GM18508 (cell line): ENCODE results near the gene EXOC3L4.
"Not testable (repeated sequence)": the region's sequence is repeated elsewhere in the genome, so short reads cannot be mapped to it uniquely, and the experiment has no call there.

ENCODE experiments used
- ATAC-seq: cut with Tn5 transposase; IDR thresholded peaks from one replicate; pipeline ENCODE4 v1.9.1; 2021; ENCODE audit warnings: moderate number of reproducible peaks; ENCODE audit not compliant: insufficient read depth, unreplicated experiment

EXOC3L4 gene

DNA sequence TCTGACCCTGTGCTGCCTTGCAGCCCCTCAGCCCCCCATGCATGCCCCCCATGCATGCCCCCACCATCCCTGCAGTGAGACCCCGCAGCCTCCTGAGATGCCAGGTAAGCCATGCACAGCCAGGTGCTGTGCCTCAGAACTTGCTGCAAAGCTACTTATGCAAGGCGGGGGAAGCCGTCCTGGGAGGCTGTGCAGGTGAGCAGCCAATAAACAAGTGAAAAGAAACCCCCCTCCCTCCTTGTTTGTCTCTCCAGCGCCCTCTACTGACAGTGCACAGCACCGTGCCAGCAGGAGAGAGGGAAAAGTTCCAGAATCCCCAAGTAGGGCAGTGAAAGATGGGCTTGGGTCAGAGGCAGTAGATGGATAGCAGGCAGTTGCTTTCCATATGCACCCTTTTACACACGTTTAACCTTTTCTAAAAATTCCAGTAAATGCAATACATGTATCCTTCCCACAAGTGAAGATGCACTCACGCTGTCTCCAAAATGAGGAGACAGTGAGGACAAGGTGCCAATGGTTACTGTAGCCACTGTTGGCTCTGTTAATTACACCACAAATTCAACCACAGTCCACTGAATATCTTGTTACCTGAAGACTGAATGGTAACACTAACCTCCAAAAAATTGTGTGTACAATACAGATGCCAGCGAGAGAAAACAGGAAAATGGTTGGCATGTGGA, 46.7 kb downstream of the EXOC3L4 start:
- no peak for ATAC-seq

DNA sequence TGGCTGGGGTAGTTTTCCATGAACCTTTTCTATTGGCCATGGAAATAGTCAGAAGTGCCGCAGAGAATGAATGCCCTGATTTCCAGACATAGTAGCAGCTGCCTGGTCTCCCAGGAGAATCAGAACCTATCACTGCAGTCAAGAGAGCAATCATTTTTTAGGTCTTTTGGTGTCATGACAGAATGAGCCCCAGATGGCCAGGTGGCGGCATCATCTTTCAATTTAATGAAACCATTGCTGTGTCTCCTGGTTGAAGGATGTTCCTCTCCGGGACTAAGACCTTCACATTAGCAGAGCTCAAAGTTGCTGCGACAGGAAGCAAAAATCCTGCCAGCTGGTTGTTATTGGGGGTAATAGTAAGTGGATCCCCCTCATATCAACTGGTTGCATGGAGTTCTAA, 47.5 kb downstream of the EXOC3L4 start:
- ATAC-seq, result no peak

DNA sequence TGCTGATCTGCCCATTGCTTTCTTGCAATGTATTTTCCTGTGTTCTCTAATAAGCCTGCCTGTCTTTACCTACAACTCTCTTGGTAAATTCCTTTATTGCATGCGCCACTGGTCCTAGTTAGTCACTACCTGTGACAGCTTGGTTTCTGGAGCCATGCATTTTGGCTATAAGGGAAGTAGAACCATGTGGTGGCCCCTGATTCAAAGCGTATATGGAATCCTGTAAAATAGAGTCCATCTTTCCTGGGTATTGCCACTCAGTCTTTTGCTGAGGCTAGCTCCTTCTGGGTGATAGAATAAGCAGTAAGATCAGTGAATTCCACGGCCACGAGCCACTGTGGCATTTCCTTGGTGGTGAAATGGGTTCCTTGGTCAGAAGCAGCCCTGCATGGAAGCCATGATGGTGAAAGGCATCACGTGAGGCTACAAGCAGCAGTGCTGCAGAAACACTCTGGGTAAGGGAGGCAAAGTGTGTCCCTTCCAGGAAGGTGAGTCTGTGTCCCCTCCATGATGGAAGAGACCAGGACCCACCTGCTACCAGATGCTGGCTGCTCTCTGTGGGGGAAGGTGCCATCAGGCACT, 48.3 kb downstream of the EXOC3L4 start:
- ATAC-seq, result no peak

DNA sequence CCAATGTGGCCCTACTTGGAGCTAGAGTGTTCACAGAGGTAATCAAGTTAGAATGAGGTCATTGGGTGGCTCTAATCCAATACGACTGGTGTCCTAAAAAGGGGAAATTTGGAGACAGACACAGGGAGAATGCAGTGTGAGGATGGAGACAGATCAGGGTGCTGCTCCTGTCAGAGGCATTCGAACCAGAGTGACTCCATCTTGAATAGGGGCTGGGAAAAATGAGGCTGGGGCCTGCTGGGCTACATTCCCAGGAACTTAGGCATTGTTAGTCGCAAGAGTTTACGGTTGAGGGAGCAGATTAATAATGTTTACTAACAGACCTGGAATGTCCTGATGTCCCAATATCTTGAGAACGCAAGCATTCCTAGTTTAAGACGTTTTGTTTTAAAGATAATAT, 49.0 kb downstream of the EXOC3L4 start:
- no peak for ATAC-seq

DNA sequence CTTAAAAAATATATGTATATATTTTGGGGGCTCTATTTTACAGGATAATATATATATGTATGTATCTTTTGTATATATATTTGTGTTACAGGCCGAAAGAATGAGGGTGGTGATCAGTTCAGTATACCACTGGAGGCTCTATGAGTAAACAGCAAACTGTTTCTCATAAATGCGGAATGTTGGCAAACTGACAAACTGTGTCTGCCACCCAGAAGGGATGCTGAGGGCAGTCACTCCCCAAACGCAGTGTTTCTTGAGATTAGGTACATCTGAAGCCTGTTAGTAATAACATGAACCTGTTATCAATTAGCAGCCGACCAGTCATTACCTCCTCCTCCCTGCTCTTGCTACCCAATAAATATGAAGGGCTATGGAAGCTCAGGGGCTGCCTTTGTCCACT, 49.6 kb downstream of the EXOC3L4 start:
- no peak for ATAC-seq

DNA sequence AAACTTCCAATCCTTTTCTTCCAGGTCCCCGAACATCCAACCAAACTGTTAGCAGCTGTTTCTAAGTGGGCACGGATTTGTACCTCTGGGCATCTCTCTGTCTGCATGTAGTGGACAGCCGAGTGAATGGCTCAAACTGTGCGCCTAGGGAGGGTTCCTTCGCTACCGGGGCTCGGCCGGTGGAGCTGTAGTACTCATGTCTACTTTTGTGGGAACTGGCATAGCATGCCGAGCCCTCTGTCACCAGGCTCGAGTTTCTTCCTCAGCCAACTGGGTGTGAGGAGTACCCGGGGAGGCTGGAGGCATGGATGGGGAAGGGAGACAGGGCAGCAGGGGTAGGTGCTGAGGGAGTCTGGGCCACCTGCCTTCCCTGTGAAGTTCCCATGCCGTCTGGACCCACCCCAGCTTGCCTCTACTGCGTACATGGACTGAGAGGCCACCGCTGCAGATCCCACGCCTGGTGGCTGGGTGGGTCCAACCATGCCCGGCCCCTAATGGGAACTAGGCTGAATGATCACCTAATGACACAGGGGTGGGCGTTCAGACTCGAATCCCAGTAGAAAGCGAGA, 51.7 kb downstream of the EXOC3L4 start:
- ATAC-seq, result no peak

DNA sequence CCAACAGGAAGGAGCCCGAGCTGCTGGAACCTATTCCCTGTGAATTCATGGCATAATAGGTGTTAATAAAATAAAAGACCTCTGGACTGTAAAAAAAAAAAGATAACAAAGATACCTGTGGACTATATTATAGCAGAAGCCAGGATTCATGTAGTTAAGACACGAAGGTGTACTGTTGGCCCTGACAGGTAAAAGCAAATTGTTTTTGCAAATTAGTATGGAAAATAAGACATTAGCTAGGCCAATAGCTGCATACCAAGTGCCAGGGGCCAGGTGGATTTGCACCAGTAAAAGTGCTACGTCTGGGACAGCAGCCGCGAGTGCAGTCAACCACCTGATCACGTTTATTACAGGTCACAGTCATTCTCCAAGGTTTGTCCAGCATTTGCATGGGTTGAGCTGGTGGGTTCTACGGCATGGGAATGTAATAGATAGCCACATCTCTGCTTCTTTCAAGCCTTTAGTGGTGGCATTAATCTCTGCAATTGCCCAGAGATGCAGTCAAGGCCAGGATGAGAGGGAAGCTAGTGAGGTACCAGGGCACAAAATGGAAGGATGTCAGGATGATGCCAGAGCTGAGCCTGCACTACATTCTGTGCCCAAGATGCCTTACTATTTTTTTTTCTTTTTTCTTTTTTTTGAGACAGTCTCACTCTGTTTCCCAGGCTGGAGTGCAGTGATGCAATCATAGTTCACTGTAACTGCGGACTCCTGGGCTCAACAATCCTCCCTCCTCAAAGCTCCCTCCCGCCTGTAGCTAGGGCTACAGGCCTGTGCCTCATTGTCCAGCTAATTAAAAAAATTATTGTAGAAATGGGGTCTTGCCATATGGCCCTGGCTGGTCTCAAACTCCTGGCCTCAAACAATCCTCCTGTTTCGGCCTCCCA, 55.1 kb downstream of the EXOC3L4 start:
- no peak for ATAC-seq

DNA sequence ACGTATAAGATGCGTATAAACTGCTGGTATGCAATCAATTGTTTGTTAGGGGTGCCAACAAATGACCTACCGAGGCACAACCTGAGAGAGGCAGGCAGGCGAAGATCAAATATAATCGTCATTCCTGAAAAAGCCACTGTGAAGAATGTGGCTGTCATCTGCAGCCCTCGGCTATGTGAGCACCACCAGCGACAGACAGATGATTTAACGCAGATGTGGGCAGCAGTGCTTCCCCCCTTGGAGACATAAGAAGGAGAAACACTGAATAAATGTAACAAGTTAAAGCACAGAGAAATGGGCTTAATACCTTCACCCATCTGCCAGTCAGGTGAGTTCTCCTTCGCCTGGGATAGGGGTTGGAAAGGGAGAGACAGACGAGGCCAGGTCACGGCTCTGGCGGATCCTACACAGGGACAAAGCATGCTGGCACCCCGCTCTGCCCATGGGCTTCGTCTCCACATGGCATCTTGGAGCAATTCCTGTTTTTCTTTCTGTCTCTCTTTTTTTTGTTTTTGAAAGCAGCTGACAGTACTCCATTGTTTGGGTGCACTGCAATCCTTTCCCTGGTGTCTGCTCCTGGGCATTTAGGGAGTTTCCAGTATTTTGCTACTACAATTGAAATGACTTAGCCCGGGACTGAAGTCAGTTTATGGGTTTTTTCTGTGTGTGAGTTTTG, 56.9 kb downstream of the EXOC3L4 start:
- no peak for ATAC-seq

DNA sequence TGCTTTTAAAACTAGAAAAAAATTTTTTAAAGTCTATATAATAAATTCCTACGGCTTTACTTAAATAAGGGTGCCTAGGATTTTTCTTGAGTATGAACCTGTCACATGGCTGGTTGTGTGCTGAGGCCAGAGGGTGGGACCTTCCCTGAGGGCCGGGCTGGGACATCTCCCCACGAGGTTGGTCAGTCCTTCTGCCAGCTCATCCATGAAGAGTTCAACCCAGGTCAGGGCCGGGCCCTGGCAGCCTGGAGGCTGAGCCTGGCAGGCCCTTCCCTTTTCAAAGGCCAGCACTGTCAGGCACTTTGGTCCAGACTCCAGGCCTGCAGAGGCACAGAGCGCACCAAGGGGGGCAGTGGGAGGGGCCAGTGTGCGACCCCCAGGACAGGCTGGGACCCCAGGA, 60.5 kb downstream of the EXOC3L4 start:
- ATAC-seq, result no peak

DNA sequence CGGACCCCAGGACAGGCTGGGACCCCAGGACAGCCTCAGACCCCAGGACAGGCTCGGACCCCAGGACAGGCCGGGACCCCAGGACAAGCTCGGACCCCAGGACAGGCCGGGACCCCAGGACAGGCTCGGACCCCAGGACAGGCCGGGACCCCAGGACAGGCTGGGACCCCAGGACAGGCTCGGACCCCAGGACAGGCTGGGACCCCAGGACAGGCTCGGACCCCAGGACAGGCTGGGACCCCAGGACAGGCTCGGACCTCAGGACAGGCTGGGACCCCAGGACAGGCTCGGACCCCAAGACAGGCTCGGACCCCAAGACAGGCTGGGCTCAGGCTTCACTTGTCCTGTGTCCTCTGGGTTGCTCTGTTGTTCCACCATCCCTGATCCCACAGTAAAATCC, 60.9 kb downstream of the EXOC3L4 start:
- not testable (repeated sequence) for ATAC-seq

DNA sequence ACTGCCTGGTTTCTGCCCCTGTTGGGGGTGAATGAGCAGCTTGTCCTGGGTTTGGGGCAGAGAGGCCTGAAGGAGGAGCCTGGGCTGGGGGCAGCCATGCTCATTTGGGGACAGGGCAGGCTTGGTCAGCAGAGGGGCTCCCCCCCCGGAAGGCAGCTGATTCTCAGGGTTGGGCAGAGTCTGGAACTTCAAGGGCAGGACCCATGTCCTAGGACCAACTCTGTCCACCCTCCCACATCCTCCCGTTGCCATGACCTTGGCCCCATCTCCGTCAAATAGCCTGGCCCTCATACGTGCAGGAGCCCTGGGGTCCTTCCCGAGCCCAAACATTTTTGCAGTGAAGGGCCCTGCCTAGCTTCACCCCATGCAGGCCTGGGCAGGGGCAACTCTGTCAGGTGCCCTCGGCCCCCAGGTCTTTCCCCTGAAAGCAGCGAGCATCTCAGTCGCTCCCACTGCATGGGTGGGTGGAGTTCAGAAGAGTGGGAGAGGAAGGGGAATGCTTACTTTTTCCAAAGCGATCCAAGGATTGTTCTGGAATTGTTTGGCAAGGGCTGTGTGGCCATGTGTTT, 61.4 kb downstream of the EXOC3L4 start:
- ATAC-seq, result no peak

DNA sequence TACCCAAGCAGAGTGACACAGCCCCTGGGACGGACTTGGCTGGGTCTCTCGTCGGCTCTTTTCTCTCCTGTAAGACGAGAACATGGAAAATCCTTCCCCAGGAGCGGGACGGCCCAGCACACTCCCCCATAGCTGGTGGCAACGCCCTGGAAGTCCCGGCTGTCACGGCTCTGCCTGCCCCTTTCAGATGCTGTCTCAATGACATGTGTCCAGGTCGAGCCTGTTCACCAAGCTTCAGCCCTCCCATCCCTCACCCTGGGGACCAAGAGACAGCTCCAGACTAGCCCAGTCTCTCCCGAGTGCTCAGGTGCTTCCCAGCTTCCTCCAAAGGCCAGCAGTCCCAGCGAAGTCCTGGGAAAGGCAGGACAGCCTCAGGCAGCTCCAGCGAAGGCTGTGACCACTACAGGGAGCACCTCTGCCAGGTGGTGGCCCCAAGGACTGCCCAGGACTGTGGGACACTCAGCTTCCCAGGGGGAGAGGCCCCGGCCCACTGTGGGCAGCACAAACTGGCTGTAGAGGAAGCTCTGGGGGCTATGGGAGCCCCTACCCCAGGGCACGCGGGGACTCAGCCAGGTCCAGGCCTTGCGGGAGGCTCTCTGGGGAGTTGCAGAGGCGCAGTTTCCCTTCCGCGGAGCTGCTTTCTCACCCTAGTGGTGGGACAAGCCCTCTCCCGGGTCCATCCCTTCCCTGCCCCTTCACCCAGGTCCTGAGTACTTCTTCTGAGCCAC, 62.3 kb downstream of the EXOC3L4 start:
- no peak for ATAC-seq

DNA sequence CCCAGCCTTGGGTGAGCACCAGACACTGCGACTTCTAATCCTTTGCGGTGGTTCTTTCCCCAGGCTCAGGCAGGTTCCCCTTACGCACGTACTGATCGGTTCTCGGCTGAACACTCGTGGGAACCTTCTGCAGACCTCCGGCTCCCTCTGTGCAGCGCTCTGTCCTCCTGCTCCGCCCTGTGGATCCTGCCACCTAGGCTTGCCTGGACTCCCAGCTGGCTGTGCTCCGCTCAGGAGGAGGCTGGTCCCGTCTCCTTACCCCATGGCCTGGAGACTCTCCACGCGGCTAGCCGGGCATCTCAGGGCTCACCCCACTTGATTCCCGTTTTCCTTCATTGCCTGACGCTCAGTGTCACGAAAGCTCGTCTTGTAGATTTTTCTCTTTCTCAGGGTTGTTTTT, 63.4 kb downstream of the EXOC3L4 start:
- ATAC-seq, result no peak

DNA sequence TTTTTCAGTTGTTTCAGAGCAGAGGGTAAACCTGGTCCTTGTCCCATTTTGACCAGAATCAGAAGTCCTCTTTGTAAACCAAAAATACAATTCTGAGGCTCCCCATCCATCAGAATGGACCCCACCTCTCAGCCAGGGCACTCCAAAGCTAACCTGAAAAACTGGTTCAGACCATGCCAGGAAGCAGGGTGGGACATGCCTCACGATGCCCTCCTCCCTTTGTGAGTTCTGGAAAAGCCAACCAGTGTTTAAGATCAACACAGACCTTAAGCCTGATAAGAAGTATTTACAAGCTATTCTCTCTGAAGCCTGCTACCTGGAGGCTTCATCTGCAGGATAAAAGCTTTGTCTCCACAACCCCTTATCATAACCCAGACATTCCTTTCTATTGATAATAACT, 64.2 kb downstream of the EXOC3L4 start:
- ATAC-seq, result no peak
